ENCODE measurements around the gene RBKS. TPM values are rescaled to one million over a fixed set of nuclear protein-coding genes. Genes with fewer than 3 reads are reported as not detected.

The RBKS gene
- total and polyA plus RNA-seq, 2 of the 8 experiments (the other 6 are each of a cell fraction or from before 2014, with no cell fraction given), result 1.1 to 1.5 TPM

GRCh38 chr2:27844821-27845255 lies 45.3 kb downstream of the RBKS start:
- no peak overlapping the region for H2AFZ ChIP-seq (ENCODE audit: low read length)
- H3K36me3 ChIP-seq (ENCODE audit: control insufficient read depth in 2 of 4, insufficient read depth in 4 of 4, low read length in 3 of 4), result no peaks in the 10 kb centered on the region
- H2BK12ac ChIP-seq (ENCODE audit: low read depth, low read length), result no peak overlapping the region
- no peak overlapping the region for H2BK5ac ChIP-seq (ENCODE audit: low read depth, low read length)
- no peak overlapping the region for H3K27ac ChIP-seq (ENCODE audit: low read depth, low read length)
- H3K79me1 ChIP-seq (ENCODE audit: low read depth, low read length), result no peaks in the 10 kb centered on the region
- H3K4me3 ChIP-seq (ENCODE audit: extremely low read depth in 1 of 4, insufficient read depth in 2 of 4, low read depth in 3 of 4, low read length in 4 of 4), result no peak overlapping the region
- TF ChIP-seq MAX (IDR thresholded peaks at IDR 0.05), result no peak
- TF ChIP-seq SIN3A (conservative IDR thresholded peaks at IDR 0.05 in 1 of 2, IDR thresholded peaks at IDR 0.05 in 1 of 2; ENCODE audit: low read depth in 1 of 2, low read length in 2 of 2), result no peak
- no peak for TF ChIP-seq ZNF274 (IDR thresholded peaks at IDR 0.05; ENCODE audit: borderline replicate concordance, extremely low read depth, low read length)
- no peak for TF ChIP-seq POLR2A (IDR thresholded peaks at IDR 0.05; ENCODE audit: control extremely low read depth in 1 of 2, low read depth in 2 of 2, low read length in 2 of 2)
- TF ChIP-seq CREB1 (IDR thresholded peaks at IDR 0.05), result no peak
- TF ChIP-seq NRF1 (IDR thresholded peaks at IDR 0.05; ENCODE audit: low read depth, low read length), result no peak
- no peak for TF ChIP-seq FOSL1 (IDR thresholded peaks at IDR 0.05; ENCODE audit: insufficient read depth, low read depth, low read length)
- TF ChIP-seq POU5F1 (IDR thresholded peaks at IDR 0.05; ENCODE audit: low read depth, low read length), result no peak
- TF ChIP-seq HDAC2 (IDR thresholded peaks at IDR 0.05; ENCODE audit: borderline replicate concordance in 1 of 2, low read depth in 2 of 2, low read length in 2 of 2), result no peak
- TF ChIP-seq RXRA (IDR thresholded peaks at IDR 0.05; ENCODE audit: insufficient read depth, low read depth, low read length), result no peak
- no peak for TF ChIP-seq JUN (IDR thresholded peaks at IDR 0.05; ENCODE audit: low read depth, low read length)
- no peak for TF ChIP-seq TAF1 (IDR thresholded peaks at IDR 0.05; ENCODE audit: low read depth, low read length)
- no peak for TF ChIP-seq SRF (IDR thresholded peaks at IDR 0.05; ENCODE audit: low read depth, low read length)
- H3K56ac ChIP-seq (replicated peaks; ENCODE audit: insufficient read length, low read depth, low read length), result no peak overlapping the region
- H3K23ac ChIP-seq (ENCODE audit: insufficient read length), result no peak overlapping the region
- no peak overlapping the region for H3K18ac ChIP-seq (ENCODE audit: extremely low read depth, low read length)
- no peak overlapping the region for H4K5ac ChIP-seq (ENCODE audit: insufficient read length, low read depth, low read length)
- H2BK15ac ChIP-seq (ENCODE audit: low read length), result no peak overlapping the region
- no peak overlapping the region for H3K4me2 ChIP-seq (ENCODE audit: insufficient read depth in 1 of 2, low read depth in 2 of 2, low read length in 2 of 2)
- H3K9ac ChIP-seq (replicated peaks in 1 of 4; ENCODE audit: extremely low read depth in 1 of 4, low read depth in 3 of 4, low read length in 3 of 4), result no peak overlapping the region
- no peaks in the 10 kb centered on the region for H3K27me3 ChIP-seq (replicated peaks in 1 of 4; ENCODE audit: control insufficient read depth in 3 of 4, extremely low read depth in 1 of 4, insufficient read depth in 3 of 4, low read length in 3 of 4)
- WGBS, 2 experiments (ENCODE audit: extremely low coverage in 1 of 2, insufficient coverage in 1 of 2, insufficient read length in 1 of 2, insufficient replicate concordance in 2 of 2, low coverage in 1 of 2, low lambda C conversion rate in 2 of 2, missing lambda C conversion rate in 1 of 2), result 92% methylated on average over 4 of the region's 4 CpGs; no CpG with 5 or more reads in 1 of the 2 experiments
- H2AK5ac ChIP-seq (ENCODE audit: low read depth, low read length), result no peak overlapping the region
- POLR2A ChIA-PET (ENCODE audit: partially characterized antibody), result no interaction called here
- H2BK120ac ChIP-seq (replicated peaks; ENCODE audit: low read depth, low read length), result no peak overlapping the region
- CTCF ChIA-PET (ENCODE audit: partially characterized antibody), result no interaction called here
- no peak overlapping the region for H4K8ac ChIP-seq (ENCODE audit: extremely low read depth, insufficient read depth, low read length)
- no peaks in the 10 kb centered on the region for H3K79me2 ChIP-seq (ENCODE audit: control insufficient read depth in 1 of 2, insufficient read depth in 2 of 2, low read length in 2 of 2)
- no peak overlapping the region for H2BK20ac ChIP-seq (ENCODE audit: low read length)
- H3K23me2 ChIP-seq (ENCODE audit: low read depth, low read length), result no peaks in the 10 kb centered on the region
- no peak for FAIRE-seq
- DNase-seq (ENCODE audit: low read depth in 1 of 2, low spot score in 2 of 2), result no peak
- H3K14ac ChIP-seq (ENCODE audit: insufficient read length), result no peak overlapping the region
- no peaks in the 10 kb centered on the region for H3K9me3 ChIP-seq (ENCODE audit: insufficient read depth in 2 of 2, low read depth in 1 of 2, low read length in 1 of 2)
- no peak overlapping the region for H3K4ac ChIP-seq (replicated peaks; ENCODE audit: insufficient read length, low read depth, low read length)
- no peaks in the 10 kb centered on the region for H3K4me1 ChIP-seq (replicated peaks in 1 of 4; ENCODE audit: control insufficient read depth in 3 of 4, insufficient read depth in 4 of 4, low read length in 3 of 4)
- no peaks in the 10 kb centered on the region for H4K20me1 ChIP-seq (replicated peaks in 1 of 2; ENCODE audit: control insufficient read depth in 1 of 2, insufficient read depth in 2 of 2, low read length in 2 of 2)
- H4K91ac ChIP-seq (replicated peaks; ENCODE audit: insufficient read length, low read length), result no peak overlapping the region

All from H1 (cell line).